ENCODE data around the gene TSPAN5. TPM values are rescaled to one million over a fixed set of nuclear protein-coding genes. Genes with fewer than 3 reads are reported as not detected.

TSPAN5 gene
- total and polyA plus RNA-seq, 2 of the 4 experiments (the other 2 are of a cell fraction): 64.8 to 79.6 TPM

- no peak overlapping the region for H2AK5ac ChIP-seq (ENCODE audit: low read depth, low read length)
- H4K5ac ChIP-seq (ENCODE audit: low read depth, low read length): no peak overlapping the region
- POLR2A ChIA-PET (ENCODE audit: unreplicated experiment): no interaction called here
- DNase-seq: no peak
- intact Hi-C loops (cut with micrococcal nuclease) (no loop called here), in situ Hi-C loops (cut with MboI; ENCODE audit: low sequenced_read_pairs) (no loop called here), dilution Hi-C loops (cut with HindIII; ENCODE audit: low sequenced_read_pairs, unreplicated experiment) (no loop called here)
- H3K4me1 ChIP-seq (ENCODE audit: control insufficient read depth, insufficient read depth, low read length): peaks cover 13% of the 10 kb centered on the region
- H2BK15ac ChIP-seq (ENCODE audit: low read depth, low read length): peak overlapping the region; percentile 56; the same call in 1 of the 3 replicates
- no peaks in the 10 kb centered on the region for H3K27me3 ChIP-seq (ENCODE audit: control insufficient read depth, insufficient read depth, low read length)
- no peak overlapping the region for H3K4me2 ChIP-seq (ENCODE audit: low read depth, low read length)
- H3K18ac ChIP-seq (ENCODE audit: low read depth, low read length): no peak overlapping the region
- H3K4ac ChIP-seq (ENCODE audit: low read depth, low read length): peak overlapping the region; percentile 13; the same call in 1 of the 2 replicates
- peak overlapping the region; percentile 30 for H2BK5ac ChIP-seq (ENCODE audit: low read depth, low read length, poor library complexity, severe bottlenecking)
- peak overlapping the region; percentile 50; the same call in 1 of the 2 replicates for H2BK120ac ChIP-seq (ENCODE audit: low read depth, low read length)
- H4K91ac ChIP-seq (ENCODE audit: insufficient read depth, low read depth, low read length): no peak overlapping the region; the same call in 1 of the 2 replicates
- no peak overlapping the region for H4K8ac ChIP-seq (ENCODE audit: low read depth in 2 of 2, low read length in 2 of 2)
- H3K23ac ChIP-seq (ENCODE audit: low read depth, low read length): peak overlapping the region; percentile 68; the same call in 1 of the 2 replicates
- peaks cover 8% of the 10 kb centered on the region for H3K36me3 ChIP-seq (ENCODE audit: control insufficient read depth, insufficient read depth, low read length)
- no peak overlapping the region; the same call in 1 of the 2 replicates for H3K56ac ChIP-seq (ENCODE audit: extremely low read depth, insufficient read depth, low read length)
- H3K4me3 ChIP-seq (ENCODE audit: insufficient read depth, low read depth, low read length): no peak overlapping the region
- WGBS, 2 experiments (ENCODE audit: extremely low coverage in 2 of 2, insufficient read length in 1 of 2): no CpG with 5 or more reads among the region's 3 CpGs
- H4K20me1 ChIP-seq (ENCODE audit: insufficient read depth, low read length): no peaks in the 10 kb centered on the region
- H2AFZ ChIP-seq (replicated peaks; ENCODE audit: low read length, poor library complexity): no peak overlapping the region
- no peak for ATAC-seq (ENCODE audit: low read depth)
- CTCF ChIA-PET: no interaction called here
- peaks cover 35 to 58% of the 10 kb centered on the region in 2 experiments for H3K79me1 ChIP-seq (ENCODE audit: low read depth in 1 of 2, low read length in 2 of 2)
- BruUV-seq (replicated peaks): no TSS peak
- no peak overlapping the region for H2BK20ac ChIP-seq (ENCODE audit: low read depth, low read length)
- no peak overlapping the region for H3K27ac ChIP-seq (ENCODE audit: insufficient read depth, low read length)
- peaks cover 13% of the 10 kb centered on the region for H3K9me1 ChIP-seq (ENCODE audit: insufficient read depth, low read length)
- H3K9me3 ChIP-seq (ENCODE audit: control insufficient read depth, insufficient read depth, low read length): no peaks in the 10 kb centered on the region
- H3K9ac ChIP-seq (ENCODE audit: low read depth, low read length): no peak overlapping the region
- H3K14ac ChIP-seq (replicated peaks; ENCODE audit: low read depth, low read length): no peak overlapping the region
- no peak overlapping the region for H2AK9ac ChIP-seq (replicated peaks; ENCODE audit: low read depth, low read length, poor library complexity)
- TF ChIP-seq RFX5 (IDR thresholded peaks at IDR 0.05; ENCODE audit: low read depth, low read length): no peak
- no peak for TF ChIP-seq CEBPB (IDR thresholded peaks at IDR 0.05; ENCODE audit: low read depth, low read length)
- no peak for TF ChIP-seq MXI1 (IDR thresholded peaks at IDR 0.05; ENCODE audit: borderline replicate concordance, low read depth, low read length)
- no peak for TF ChIP-seq MAZ (IDR thresholded peaks at IDR 0.05; ENCODE audit: borderline replicate concordance, low read depth, low read length)
- no peak for TF ChIP-seq POLR2A (IDR thresholded peaks at IDR 0.05; ENCODE audit: low read depth, low read length)
- no peak for TF ChIP-seq MAFK (IDR thresholded peaks at IDR 0.05; ENCODE audit: low read depth, low read length)
- TF ChIP-seq BHLHE40 (IDR thresholded peaks at IDR 0.05; ENCODE audit: low read depth, low read length): no peak
- TF ChIP-seq FOS (IDR thresholded peaks at IDR 0.05; ENCODE audit: low read depth, low read length): no peak
- no peak for TF ChIP-seq RAD21 (IDR thresholded peaks at IDR 0.05; ENCODE audit: low read length)
- TF ChIP-seq RCOR1 (IDR thresholded peaks at IDR 0.05; ENCODE audit: insufficient replicate concordance, low read length): no peak
- no peak for TF ChIP-seq CTCF (conservative IDR thresholded peaks at IDR 0.05; ENCODE audit: low read depth, low read length)
- TF ChIP-seq USF2 (IDR thresholded peaks at IDR 0.05; ENCODE audit: low read depth, low read length): no peak
- TF ChIP-seq ELK1 (IDR thresholded peaks at IDR 0.05; ENCODE audit: borderline replicate concordance, low read depth, low read length): no peak
- TF ChIP-seq NFE2L2 (IDR thresholded peaks at IDR 0.05; ENCODE audit: low read depth, low read length): no peak
- TF ChIP-seq CHD1 (IDR thresholded peaks at IDR 0.05; ENCODE audit: low read depth, low read length): no peak
- no peak for TF ChIP-seq SMC3 (IDR thresholded peaks at IDR 0.05; ENCODE audit: low read depth, low read length)
Observed at GRCh38 chr4:98484031-98484430, 174.4 kb downstream of the TSPAN5 start.

Measured in IMR-90 (cell line).